ENCODE results near the gene NCK2.

The NCK2 gene

DNA sequence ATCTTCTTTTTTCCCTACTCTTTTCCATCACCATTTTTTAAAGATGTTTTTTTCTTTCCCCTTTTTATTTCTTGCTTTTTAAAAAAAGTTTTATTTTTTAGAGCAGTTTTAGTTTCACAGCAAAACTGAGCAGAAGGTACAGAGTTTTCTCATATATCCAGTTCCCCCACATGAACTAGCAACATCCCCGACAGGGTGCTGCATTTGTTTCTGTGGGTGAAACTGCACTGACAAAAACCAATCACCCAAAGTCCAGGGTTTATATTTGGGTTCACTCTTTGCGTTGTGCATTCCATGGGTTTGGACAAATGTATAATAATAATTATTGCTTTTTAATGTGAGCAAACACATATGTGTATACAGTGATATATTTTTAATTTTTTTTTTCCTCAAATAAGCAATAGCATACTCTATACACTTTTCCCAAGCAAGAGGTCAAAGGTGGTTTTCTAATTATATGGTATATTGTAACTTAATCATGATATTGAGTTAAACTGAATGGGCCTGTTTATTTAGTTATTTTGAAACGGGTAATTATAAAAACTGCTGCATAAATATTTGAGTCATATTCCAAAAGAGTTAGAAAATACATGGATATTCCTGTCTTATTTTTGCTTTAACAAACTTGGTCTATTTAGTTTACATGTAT, 50.3 kb downstream of the NCK2 start:
- DNase-seq, result no peak

DNA sequence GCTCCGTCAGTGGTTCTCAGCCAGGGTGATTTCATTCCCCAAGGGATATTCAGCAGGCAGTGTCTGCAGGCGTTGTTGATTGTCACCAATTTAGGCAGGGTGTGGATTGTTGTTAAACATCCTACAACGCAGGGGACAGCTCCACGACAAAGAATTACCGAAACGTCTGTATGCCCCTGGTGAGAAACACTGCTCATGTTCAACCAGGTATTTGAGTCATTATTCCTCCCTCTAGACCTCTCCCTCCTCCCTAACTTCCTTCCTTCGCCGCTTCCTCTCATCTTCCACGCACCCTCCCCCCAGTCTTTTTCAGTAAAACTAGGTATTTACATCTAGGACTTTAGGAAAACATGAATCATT, 50.8 kb downstream of the NCK2 start:
- no peak for DNase-seq

DNA sequence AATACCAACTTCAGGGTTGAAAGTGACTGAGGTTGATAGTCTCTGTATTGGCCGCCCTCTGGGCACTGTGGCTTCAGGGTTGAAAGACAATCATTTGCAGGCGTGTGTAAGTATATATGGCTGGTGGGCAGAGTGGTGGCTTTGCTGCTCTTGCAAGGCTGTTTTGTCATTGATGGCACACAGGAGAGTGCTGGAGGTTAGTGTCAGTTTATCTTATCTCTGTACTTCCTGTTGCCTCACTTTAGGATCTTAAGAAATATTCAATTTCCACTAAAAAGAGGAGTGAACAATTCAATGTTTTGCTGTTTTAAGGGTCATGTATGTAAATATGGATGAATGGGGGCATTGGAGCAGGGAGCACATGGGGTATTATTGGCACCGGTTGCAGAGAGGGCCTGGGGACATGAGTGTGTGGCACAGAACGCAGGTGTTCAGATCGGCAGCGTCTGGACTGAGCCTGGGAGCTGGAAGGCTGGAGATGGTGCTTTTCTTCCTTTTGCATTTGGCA, 51.5 kb downstream of the NCK2 start:
- DNase-seq, result no peak

DNA sequence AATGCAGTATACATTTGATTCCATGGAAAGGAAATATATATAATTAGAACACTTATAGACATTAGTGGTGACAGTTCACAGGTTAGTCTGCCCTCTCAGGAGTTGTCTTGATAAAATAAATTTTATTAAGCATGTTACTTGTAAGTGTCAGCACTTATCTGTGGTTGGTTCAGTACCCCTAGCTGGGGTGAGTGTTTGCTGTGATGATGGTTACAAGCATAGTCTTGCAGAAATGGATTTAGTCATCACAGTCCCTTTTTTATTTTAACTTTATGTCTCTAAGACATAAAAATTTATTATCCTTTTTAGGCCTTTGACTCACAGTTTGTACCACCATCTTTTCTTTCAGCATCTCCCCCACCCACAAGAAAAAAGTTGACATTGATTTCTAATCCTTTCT, 52.1 kb downstream of the NCK2 start:
- DNase-seq, result no peak

DNA sequence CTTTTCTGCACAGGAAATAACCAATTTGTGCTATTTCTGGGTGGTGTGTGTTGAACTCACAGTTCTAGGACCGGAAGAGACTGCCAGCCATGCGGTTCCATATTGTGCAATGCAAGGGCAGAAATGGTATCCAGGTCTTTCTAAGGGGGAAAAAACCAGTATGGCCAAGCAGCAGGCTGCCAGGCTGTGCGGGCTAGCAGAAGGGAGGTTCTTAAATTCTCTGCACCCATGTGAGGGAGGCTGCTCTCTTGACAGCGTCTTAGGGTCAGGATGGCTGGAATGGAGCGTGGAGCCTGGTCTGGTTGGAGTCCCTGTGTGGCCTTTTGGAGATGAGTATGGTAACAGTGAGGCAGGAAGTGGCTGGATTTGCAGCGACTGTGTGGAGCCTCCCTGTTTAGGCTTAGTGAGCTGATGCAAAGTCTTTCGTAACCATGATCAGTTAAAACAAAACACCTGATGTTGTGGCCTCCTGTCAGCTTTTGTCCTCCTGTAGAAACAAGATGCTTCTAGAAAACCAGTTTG, 52.6 kb downstream of the NCK2 start:
- no peak for DNase-seq

DNA sequence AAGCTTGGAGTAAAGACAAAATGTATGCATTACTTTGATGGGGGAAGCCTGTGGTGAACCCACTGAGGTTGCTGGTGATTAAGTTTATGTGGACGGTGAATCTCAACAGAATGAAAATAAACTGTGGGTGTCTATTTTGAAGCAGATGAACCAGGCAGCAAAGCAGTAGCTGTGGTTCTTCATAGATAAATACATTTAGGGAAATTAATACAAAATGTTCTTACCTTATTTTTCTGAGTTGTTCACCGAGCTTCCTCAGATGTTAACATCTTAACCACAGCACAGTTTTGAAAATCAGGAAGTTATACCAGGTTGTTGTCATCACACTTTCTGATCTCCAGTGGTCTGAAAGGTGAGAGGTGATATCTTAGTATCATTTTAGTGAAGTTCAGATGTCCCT, 53.9 kb downstream of the NCK2 start:
- no peak for DNase-seq

DNA sequence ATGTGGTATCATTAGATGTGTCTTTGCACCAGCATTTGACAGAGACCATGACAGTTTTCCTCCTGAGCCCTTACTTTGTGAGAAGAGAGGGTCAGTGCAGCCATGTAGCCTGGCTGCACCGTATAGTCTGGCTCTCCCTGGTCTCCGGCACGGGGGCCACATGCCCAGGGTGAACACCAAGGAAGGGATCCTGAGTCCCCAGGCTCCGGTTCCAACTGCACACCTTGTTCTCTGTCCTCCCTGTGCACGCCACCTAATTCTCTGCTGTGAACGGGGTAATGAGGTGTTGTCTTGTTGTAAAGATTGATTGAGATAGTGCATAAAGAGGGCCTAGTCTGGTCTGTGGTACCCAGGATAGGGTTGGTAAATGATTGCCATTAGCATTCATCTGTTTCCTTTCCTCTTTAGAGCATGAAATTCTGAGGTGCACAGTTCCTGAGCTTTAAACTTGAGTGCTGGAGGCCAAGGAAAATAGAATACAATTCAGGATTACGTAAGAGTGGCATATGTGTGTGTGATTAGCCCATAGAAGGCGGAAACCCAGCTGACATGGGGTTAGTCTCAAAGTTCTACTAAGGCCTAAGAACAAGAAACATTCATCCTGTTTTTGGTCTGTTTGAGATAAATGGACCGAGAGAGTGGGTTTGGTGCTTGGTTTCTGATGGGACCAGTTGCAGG, 55.5 kb downstream of the NCK2 start:
- no peak for DNase-seq

DNA sequence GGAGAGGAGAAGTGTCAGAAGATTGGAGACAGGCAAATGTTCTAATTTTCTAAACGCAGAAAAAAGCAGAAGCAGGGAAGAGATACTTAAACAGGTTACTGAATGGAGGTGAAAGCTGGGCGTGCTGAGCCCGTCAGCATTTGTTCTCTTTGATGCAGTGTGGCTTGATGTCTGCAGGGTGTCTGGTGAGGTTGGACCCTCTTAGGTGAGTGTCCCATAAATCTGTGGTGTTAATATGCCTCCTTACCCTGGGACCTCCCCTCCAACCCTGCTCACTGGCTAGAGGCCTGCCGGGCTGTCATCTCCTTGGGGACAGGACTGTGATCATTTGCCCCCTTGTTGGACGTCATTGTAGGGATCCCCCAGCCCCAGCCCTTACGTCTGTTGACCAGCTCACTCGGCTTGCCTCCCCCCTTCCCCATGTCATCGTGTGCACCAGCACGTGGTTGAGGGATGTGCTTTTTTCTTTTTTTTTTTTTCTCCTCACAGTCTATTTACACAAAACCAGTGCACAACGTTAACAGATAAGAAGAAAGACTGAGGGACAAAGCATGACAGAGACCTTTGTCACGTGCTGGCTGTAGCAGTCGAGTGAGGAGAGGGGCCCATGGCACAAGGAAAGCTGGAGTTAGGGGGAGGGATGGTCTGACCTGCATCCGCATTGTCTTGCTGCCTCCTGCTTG, 56.4 kb downstream of the NCK2 start:
- no peak for DNase-seq

DNA sequence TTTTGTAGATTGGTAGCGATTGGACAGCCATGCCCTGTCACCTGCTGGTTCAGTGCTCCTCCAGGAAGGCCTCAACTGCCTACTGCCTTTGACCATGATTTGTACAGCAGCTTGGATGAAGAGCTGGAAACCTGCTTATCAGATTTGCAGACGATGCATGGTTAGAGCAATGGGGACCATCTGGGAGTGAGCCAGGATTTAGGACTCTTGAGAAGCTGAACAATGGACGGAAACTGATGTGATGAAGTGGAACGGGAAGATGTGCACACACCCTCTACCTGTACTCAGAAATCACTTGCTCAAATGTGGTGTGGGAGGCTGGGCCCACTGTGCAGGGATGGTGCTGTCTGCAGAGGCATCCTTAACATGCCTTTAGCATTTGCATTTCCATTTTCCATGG, 57.2 kb downstream of the NCK2 start:
- DNase-seq, result no peak

DNA sequence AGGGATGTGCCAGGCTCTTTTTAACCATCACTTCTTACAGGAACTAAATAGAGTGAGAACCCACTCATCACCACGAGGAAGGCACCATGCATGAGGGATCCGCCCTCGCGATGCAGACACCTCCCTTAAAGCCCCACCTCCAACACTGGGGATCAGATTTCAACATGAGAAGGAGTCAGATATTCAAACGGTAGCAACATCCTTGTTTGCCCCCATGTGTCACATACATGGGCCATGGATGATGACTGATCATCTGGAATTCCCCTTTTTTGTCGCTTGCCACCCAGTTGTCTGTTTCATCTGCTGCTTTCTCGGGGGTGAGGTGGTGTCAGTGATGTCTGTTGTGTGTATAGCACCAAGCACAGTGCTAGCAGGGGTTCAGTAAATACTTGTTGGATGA, 57.9 kb downstream of the NCK2 start:
- no peak for DNase-seq

DNA sequence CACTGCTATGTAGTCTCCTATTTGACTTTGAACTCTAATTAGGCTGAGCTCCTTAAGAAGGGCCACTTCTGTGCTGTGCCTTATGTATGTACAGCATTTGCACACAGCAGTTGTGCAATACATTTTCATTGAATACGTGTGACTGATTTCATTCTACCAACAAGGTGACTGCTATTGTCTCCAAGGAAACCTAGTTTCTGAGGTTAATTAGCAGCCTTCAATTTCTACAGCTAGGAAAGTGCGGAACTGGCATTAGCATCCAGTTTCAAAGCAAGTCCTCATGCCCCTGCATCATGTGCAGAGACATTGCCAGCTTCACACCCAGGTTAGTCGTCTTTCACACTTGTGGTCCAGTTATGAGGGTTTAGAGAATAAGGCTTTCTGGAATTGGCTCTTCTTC, 58.6 kb downstream of the NCK2 start:
- DNase-seq, result no peak

DNA sequence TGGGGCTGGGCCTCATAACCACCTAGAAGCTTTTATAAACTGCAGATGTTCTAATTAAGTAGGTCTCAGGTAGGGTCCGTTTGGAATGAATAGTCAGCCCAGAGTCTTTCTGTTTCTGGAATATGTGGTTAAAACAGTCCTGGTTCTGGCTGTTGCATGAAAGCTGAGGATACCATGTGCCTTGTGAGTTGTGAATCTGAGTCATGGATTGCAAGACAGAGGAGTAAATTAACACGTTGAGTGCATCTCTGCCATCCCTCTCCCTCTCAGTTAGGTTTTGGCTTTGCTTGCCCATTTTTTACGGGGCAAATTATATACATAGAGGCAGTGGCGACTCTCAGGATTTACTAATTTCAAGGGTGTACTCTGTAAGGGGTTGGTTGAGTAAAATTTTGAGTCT, 59.1 kb downstream of the NCK2 start:
- no peak for DNase-seq

DNA sequence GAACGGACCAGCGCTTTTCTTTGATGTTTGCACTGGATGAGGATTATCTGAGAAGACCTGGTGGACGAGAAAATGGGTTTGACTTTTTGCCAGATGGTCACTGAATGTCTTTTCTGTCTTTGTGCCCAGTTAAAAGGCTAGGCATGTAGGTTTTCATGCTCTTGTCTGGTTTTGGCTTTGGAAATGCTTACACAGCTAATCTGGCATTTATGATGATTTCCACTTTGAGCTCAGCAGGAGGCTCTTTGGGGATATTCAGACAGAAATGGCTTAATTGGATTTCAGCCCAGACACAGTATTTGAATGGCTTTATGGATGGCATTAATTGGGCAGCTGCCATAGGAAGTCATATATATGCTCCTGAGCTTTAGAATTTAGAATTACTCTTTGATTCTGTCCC, 59.6 kb downstream of the NCK2 start:
- DNase-seq, result no peak

DNA sequence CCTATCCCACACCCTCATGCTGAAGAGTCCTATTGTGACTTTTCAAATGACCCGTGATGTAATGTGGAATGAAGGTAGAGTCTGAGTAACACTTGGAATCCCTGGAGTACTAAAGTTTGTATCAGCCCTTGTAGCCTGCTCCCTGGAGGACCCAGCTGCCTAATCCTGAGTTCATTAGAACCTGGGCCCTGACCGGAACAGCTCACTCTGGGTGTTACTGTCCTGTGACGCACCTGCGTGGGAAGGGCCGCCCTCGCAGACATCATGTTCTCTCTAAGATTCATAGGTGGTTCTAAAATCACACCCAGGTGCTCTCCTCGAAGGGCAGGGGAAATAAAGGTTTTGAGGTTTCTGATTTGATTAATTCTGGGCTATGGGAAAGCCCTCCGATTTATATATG, 62.3 kb downstream of the NCK2 start:
- DNase-seq, result no peak

DNA sequence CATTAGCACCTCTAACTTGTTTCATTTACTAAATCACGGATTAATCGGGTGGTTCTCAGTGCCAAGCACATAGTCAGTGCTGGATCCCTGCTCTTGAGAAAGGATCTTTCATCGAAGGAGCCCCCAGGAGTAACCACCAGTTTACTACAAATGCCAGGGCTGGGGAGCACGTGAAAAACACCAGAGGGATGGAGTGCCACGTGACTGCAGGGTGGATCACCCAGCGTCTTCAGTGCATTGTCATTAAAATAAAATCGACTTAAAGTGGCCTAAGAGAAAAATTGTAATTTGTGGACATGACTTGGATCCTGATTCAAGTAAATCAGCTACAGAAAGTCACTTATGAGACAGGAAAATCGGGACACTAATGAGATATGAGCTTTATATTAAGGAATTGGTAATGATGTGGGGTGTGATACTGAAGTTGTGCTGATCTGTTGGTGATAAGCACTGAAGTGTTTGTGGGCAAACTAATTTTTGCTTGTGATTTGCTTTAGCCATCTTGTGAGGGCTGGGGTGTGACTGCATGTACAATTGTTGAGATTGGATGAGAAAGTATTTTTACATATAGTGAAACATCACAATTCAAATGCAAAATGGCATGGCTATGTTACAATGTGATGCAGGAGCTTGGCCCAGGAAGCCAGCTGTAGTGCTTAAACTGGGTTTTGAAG, 63.8 kb downstream of the NCK2 start:
- no peak for DNase-seq

DNA sequence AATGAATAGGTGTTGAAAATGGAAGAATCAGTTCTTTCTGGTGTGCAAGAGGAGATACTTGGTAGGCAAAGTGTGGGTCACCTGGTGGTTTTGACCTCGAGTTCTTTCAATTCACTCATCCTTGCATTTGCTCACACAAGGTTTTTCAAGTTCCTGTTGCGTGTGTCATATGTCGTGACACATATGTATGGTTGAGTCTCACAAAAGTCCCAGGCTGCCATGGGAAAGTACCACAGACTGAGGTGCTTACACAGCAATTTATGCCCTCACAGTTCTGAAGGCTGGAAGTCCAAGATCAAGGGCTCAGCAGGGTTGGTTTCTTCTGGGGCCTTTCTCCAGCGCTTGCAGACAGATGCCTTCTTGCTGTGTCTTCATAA, 64.4 kb downstream of the NCK2 start:
- DNase-seq, result no peak

DNA sequence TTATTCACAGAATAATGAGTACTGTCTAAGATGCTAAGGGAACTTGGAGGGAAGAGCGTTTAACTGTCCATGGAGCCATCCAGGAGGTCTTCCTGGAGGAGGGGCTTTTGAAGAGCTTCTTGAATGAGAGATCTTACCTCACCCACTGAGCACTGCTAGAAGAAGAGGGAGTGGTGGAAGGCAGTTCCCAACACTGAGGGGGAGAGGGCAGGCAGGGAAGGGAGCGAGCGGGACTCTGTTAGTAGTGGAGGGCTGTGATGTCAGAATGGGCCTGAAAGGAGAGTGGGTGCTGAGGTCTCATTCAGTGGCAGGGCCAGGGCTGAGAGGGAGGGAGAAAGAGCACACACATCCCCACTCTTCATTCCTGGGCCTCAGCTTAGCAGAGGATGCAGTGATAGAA, 65.0 kb downstream of the NCK2 start:
- no peak for DNase-seq

DNA sequence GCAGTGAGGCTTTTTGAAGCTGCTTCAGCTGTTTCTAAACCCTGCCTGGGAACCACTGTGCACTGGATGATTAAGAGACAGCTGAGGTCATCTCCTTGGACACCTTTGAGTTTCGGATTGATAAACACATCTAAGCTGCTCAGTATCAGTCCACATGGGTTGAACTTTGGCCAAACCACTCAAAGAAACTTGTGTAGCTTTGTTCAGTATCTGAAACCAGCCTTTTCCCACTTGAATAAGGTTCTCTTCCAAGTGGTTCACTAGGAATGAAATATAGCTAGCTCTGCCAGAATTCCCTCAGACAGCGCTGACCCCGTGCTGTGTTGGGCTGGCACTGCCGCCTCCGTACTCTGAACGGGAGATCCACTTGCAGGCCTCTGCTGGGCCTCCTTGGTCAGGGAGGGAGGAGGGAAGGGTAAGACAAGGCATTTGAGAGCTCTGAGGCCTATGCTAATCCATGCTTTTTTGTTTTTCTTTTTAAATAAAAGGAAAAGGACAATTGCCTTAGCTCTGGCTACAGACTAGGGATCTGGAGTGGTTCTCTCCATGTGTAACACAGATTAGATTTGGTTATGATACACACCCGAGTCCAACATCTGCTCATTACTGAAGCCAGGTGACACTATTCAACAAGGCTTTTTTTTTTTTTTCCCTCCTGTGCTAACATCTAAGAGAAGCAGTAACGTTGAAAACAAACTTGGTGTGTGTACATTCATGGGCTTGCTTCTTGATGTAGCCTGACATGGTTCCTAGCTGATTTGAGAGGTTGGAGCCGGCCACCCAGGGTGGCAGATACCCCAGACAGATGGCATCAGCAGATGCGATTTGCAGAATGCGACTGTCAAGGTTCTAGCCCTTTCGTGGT, 67.7 kb downstream of the NCK2 start:
- DNase-seq, result peak in 1 of 2 experiments; percentile 52

DNA sequence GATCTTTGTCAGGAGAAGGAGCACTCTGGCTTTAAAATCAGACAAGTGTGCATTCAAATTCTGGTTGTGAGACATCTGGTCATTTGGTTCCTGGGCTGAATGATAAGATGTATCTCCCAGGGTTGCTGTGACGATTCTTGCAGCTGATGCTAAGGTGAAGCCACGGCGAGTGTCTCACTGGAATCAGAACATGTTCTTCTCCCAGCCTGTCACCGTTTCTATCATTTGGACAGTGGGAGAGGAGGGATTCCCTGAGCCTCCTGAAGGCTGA, 68.3 kb downstream of the NCK2 start:
- no peak for DNase-seq

DNA sequence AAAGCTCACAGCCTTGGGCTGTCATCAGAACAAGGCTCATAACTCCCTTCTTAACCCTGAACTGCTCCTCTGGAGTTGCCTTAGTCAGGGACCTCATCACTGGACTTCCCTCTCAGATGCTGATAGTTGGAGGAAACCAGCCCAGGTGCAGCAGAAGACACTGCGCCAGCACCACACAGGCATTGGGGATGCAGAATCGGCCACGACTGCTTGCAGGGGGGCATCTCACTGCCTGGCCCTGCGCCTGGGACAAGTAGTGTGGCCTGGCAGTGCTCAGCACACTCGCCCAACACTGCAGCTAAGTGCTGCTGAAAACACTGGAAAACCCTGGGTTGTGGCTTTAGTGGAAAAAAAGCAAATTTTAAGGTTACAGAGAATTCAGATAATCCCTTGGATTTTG, 68.7 kb downstream of the NCK2 start:
- no peak for DNase-seq

DNA sequence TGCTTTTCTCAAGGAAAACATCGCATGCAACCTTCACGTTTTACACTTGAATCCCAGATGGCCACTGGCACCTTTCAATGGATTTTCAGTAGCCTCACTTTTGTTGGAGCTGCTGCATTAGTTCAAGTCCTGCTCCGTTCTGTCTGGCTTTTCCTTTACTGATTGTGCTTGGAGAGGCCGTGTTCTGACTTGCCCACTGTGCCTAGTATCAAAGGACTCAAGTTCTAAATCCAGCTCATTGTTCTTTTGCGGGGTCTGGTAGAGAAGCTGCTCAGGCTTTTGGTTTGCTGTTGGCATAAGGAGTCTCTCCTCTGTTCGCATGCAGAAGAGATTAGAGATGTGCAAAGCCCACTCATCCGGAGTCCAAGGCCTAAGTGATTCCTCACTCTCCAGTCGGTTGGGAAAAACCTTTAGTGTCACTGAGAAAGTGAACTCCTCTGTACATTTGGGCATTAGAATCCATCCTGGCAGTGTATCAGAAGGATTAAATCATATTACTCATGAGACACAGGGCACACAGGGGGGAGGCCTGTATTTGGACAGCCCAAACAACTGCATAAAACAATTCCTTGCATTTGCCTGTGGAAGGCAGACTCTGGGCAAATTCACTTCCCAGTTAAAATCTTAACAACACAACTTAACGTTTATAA, 69.7 kb downstream of the NCK2 start:
- no peak for DNase-seq

DNA sequence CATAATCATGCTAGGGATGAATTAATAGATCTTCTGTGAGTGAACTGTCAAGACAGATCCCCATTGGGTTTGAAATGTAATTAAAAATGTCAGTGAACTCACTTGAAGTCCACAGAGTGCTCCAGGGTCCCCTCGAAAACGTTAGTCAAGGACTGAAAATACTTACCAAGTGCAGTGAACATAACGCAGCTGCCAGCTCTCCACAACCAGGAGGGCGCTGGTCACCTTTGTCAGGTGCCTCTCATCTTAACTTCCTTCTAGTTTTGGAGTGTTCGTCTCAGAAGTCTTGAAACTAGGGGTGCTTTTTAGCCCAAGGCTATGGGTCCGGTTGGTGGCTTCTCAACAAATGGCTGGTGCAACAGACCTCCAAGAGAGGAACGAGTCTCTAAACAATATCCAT, 70.7 kb downstream of the NCK2 start:
- DNase-seq, result no peak
